HEK293 (cell line): Measurements from ENCODE around the gene SRR.

Source experiments
- CTCF ChIA-PET: fragments of 350-600 bp; formaldehyde crosslinking; extraction: SDS; loops from one replicate; lab custom pipeline; 2021; ENCODE audit warnings: antibody characterized with exemption; lab: Yijun Ruan, JAX
- POLR2A ChIA-PET: fragments of 300-600 bp; formaldehyde crosslinking; extraction: SDS; loops from one replicate; lab custom pipeline; 2020; ENCODE audit warnings: antibody characterized with exemption, inconsistent platforms; lab: Yijun Ruan, JAX
- H3K27ac ChIP-seq: fragments of 200-500 bp; sonication (Bioruptor generic); 2 replicates; pipeline ENCODE4 v1.5.1; 2014; ENCODE audit warnings: low read depth, low read length, control low read depth, inconsistent platforms; ENCODE audit errors: extremely low read depth
- H3K36me3 ChIP-seq, 2 experiments: fragments of 200-500 bp in 1 of 2; sonication (Bioruptor generic) in 1 of 2; 1 replicate in 1 of 2; 2 replicates in 1 of 2; pipeline ENCODE4 v1.5.1; 2014 to 2017; ENCODE audit warnings: inconsistent platforms in 2 of 2, low read length in 2 of 2; ENCODE audit not compliant: control insufficient read depth in 2 of 2, insufficient read depth in 1 of 2
- H3K4me1 ChIP-seq: fragments of 200-500 bp; sonication (Bioruptor generic); 2 replicates; pipeline ENCODE4 v1.5.1; 2014; ENCODE audit warnings: mild to moderate bottlenecking, low read length, inconsistent platforms; ENCODE audit not compliant: control insufficient read depth, insufficient read depth
- H3K4me3 ChIP-seq: 2 replicates; pipeline ENCODE4 v1.5.1; 2011; ENCODE audit warnings: low read depth, mild to moderate bottlenecking, control low read depth, low read length, moderate library complexity
- H3K9me3 ChIP-seq: fragments of 200-500 bp; sonication (Bioruptor generic); 2 replicates; pipeline ENCODE4 v1.5.1; 2014; ENCODE audit warnings: low read depth, low read length, inconsistent platforms; ENCODE audit not compliant: control insufficient read depth, insufficient read depth
- BCL11B ChIP-seq: fragments of 450-650 bp; formaldehyde crosslinking; IDR thresholded peaks from 2 replicates; pipeline ENCODE4 v1.5.1; 2016; ENCODE audit warnings: low read depth, missing biosample characterization, missing genetic modification characterization
- YY1 ChIP-seq: fragments of 450-650 bp; formaldehyde crosslinking; IDR thresholded peaks from 2 replicates; pipeline ENCODE4 v1.5.1; 2018; ENCODE audit warnings: missing biosample characterization, missing genetic modification characterization
- ZBTB8A ChIP-seq: fragments of 450-650 bp; formaldehyde crosslinking; IDR thresholded peaks from 2 replicates; pipeline ENCODE4 v1.5.1; 2016; ENCODE audit warnings: missing biosample characterization, missing genetic modification characterization
- ZFHX2 ChIP-seq: fragments of 450-650 bp; formaldehyde crosslinking; conservative IDR thresholded peaks from 2 replicates; pipeline ENCODE4 v1.5.1; 2016; ENCODE audit warnings: missing biosample characterization, missing genetic modification characterization
- ZNF157 ChIP-seq: fragments of 450-650 bp; formaldehyde crosslinking; IDR thresholded peaks from 2 replicates; pipeline ENCODE4 v1.5.1; 2016; ENCODE audit warnings: missing biosample characterization, missing genetic modification characterization
- ZNF366 ChIP-seq: fragments of 450-650 bp; formaldehyde crosslinking; conservative IDR thresholded peaks from 2 replicates; pipeline ENCODE4 v1.5.1; 2016; ENCODE audit warnings: missing biosample characterization, missing genetic modification characterization
- ZNF513 ChIP-seq: fragments of 450-650 bp; IDR thresholded peaks from 2 replicates; pipeline ENCODE4 v1.5.1; 2018; ENCODE audit warnings: missing biosample characterization, missing genetic modification characterization
- ZNF558 ChIP-seq: fragments of 450-650 bp; formaldehyde crosslinking; IDR thresholded peaks from 2 replicates; pipeline ENCODE4 v1.5.1; 2016; ENCODE audit warnings: missing biosample characterization, missing genetic modification characterization
- ZNF670 ChIP-seq: fragments of 450-650 bp; formaldehyde crosslinking; IDR thresholded peaks from 2 replicates; pipeline ENCODE4 v1.5.1; 2016; ENCODE audit warnings: missing biosample characterization, missing genetic modification characterization, low read depth
- ZNF677 ChIP-seq: fragments of 450-650 bp; IDR thresholded peaks from 2 replicates; pipeline ENCODE4 v1.5.0; 2018; ENCODE audit warnings: missing biosample characterization, mild to moderate bottlenecking, missing genetic modification characterization, moderate library complexity
- TF ChIP-seq, protein P1 (sequence below): fragments of 450-650 bp; formaldehyde crosslinking; IDR thresholded peaks from 2 replicates; pipeline ENCODE4; 2016; ENCODE audit warnings: missing biosample characterization, missing genetic modification characterization
- TF ChIP-seq, protein P2 (sequence below): fragments of 450-650 bp; formaldehyde crosslinking; IDR thresholded peaks from 2 replicates; pipeline ENCODE4 v1.5.1; 2016; ENCODE audit warnings: missing biosample characterization, missing genetic modification characterization

Gene SRR

GRCh38 chr17:2372180-2372579 lies 68.4 kb downstream of the SRR start:
- Histone ChIP-seq H3K9me3 (no peaks in the 10 kb centered on the region), H3K36me3 (peaks cover 0 to 53% of the 10 kb centered on the region in 2 experiments), H3K27ac (no peak overlapping the region), H3K4me3 (no peak overlapping the region), H3K4me1 (no peaks in the 10 kb centered on the region; the same call in 1 of the 2 replicates)
- ChIA-PET POLR2A (interaction anchor here (0.6 kb wide), 1 partner anchor 60 kb away, joined by 4 read pairs; no protein-coding TSS in a partner anchor), CTCF (interaction anchor here (8.6 kb wide), 1 partner anchor 10 kb away, joined by 63 read pairs; no protein-coding TSS in a partner anchor)
- no peak for TF ChIP-seq ZNF670 (tag by site-specific recombination)
- no peak for TF ChIP-seq YY1 (tag by site-specific recombination)
- TF ChIP-seq BCL11B (tag by site-specific recombination), result no peak
- TF ChIP-seq, protein P1, sequence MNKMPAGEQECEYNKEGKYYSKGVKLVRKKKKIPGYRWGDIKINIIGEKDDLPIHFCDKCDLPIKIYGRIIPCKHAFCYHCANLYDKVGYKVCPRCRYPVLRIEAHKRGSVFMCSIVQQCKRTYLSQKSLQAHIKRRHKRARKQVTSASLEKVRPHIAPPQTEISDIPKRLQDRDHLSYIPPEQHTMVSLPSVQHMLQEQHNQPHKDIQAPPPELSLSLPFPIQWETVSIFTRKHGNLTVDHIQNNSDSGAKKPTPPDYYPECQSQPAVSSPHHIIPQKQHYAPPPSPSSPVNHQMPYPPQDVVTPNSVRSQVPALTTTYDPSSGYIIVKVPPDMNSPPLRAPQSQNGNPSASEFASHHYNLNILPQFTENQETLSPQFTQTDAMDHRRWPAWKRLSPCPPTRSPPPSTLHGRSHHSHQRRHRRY (tag by site-specific recombination), result no peak
- no peak for TF ChIP-seq ZFHX2 (tag by site-specific recombination)
- TF ChIP-seq ZNF513, result no peak
- TF ChIP-seq ZNF558 (tag by site-specific recombination), result no peak
- no peak for TF ChIP-seq ZNF677
- TF ChIP-seq ZNF157 (tag by site-specific recombination), result no peak

GRCh38 chr17:2372681-2373080 lies 68.9 kb downstream of the SRR start:
- Histone ChIP-seq H3K36me3 (peaks cover 0 to 56% of the 10 kb centered on the region in 2 experiments), H3K27ac (no peak overlapping the region), H3K4me1 (no peaks in the 10 kb centered on the region; the same call in 1 of the 2 replicates), H3K4me3 (no peak overlapping the region), H3K9me3 (no peaks in the 10 kb centered on the region)
- TF ChIP-seq, protein P2, sequence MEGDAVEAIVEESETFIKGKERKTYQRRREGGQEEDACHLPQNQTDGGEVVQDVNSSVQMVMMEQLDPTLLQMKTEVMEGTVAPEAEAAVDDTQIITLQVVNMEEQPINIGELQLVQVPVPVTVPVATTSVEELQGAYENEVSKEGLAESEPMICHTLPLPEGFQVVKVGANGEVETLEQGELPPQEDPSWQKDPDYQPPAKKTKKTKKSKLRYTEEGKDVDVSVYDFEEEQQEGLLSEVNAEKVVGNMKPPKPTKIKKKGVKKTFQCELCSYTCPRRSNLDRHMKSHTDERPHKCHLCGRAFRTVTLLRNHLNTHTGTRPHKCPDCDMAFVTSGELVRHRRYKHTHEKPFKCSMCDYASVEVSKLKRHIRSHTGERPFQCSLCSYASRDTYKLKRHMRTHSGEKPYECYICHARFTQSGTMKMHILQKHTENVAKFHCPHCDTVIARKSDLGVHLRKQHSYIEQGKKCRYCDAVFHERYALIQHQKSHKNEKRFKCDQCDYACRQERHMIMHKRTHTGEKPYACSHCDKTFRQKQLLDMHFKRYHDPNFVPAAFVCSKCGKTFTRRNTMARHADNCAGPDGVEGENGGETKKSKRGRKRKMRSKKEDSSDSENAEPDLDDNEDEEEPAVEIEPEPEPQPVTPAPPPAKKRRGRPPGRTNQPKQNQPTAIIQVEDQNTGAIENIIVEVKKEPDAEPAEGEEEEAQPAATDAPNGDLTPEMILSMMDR, result no peak
- ChIA-PET POLR2A (interaction anchor here (0.6 kb wide), 2 partner anchors 19 to 61 kb away, joined by 3 to 4 read pairs; no protein-coding TSS in a partner anchor), CTCF (interaction anchor here (1.2 to 8.6 kb wide), 2 partner anchors 10 to 43 kb away, joined by 3 to 63 read pairs; no protein-coding TSS in a partner anchor)

DNA sequence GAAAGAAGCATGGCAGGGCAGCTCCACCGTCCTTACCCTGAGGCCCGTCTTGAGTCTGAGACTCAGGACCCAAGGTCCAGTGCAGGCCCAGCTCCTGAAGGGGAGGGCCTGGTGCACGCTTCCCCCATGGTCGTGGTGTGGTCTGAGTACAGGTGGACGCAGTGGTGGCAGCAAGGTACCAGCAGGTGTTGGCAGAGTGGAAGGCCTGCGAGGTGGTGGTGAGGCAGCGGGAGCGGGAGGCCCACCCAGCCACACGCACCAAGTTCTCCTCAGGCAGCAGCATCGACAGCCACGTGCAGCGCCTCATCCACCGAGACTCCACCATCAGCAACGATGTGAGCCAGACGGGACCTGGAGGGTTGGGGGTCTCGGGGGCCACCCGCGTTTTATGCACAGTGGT lies 69.4 kb downstream of the SRR start:
- CTCF ChIA-PET, result interaction anchor here (1.2 to 8.6 kb wide), 2 partner anchors 9 to 43 kb away, joined by 3 to 63 read pairs; no protein-coding TSS in a partner anchor
- no peaks in the 10 kb centered on the region; the same call in 1 of the 2 replicates for H3K4me1 ChIP-seq
- H3K4me3 ChIP-seq, result no peak overlapping the region
- TF ChIP-seq ZBTB8A (tag by site-specific recombination) (no peak), ZNF366 (tag by site-specific recombination) (no peak)
- H3K9me3 ChIP-seq, result no peaks in the 10 kb centered on the region
- H3K27ac ChIP-seq, result no peak overlapping the region
- POLR2A ChIA-PET, result interaction anchor here (0.6 kb wide), 1 partner anchor 20 kb away, joined by 3 read pairs; no protein-coding TSS in a partner anchor
- H3K36me3 ChIP-seq, result peaks cover 5 to 60% of the 10 kb centered on the region in 2 experiments
